Posterior vena cava (tissue), 2 donors: ENCODE measurements around the gene NPR1. TPM values are rescaled to one million over a fixed set of nuclear protein-coding genes. Genes with fewer than 3 reads are reported as not detected.
A peak's percentile ranks its signal among the peaks of the same experiment; 100 is the strongest.

Source experiments
- DNase-seq: peaks from one replicate; pipeline ENCODE4 v3.0.0-alpha.2; 2020; ENCODE audit warnings: low spot score
- intact Hi-C, 2 donors: fragments of 100-400 bp; cut with DNase I; formaldehyde crosslinking; loops; one replicate each; pipeline versions ENCODE4 v1.14.1 to v1.14.2; 2022 to 2023
- total RNA-seq, 2 donors: library from RNA; stranded (reverse); fragmentation: NEBNext Ultra II Directional; extraction: Animal tissue kit (Norgen Biotek cat#: 25700); gene quantifications; one replicate each; pipeline ENCODE4 v1.2.1, GENCODE V29; 2021
- donor health status: DM: yes; HTN: yes; CAD: no.
- donor health status: DM: yes; HTN: yes; CAD: no.

NPR1 gene
- total RNA-seq, 2 donors from 2014 or later, result 107 to 119 TPM

- no peak for DNase-seq
- intact Hi-C loops, result no loop called here
Observed at GRCh38 chr1:153648000-153648643, 30.4 kb upstream of the NPR1 start.

- no peak for DNase-seq
- intact Hi-C loops, result no loop called here
Observed at GRCh38 chr1:153649137-153649862, 29.2 kb upstream of the NPR1 start.

- DNase-seq, result no peak
Observed at GRCh38 chr1:153649863-153650235, 28.6 kb upstream of the NPR1 start.

GRCh38 chr1:153651771-153652170 is 26.7 kb upstream of the NPR1 start:
- DNase-seq, result no peak
- intact Hi-C loops, result no loop called here

More at GRCh38 chr1:153649863-153650235, 28.6 kb upstream of the NPR1 start:
- intact Hi-C loops, result no loop called here

- DNase-seq, result no peak
- intact Hi-C loops, result no loop called here
Observed at GRCh38 chr1:153652805-153653500, 25.5 kb upstream of the NPR1 start.

GRCh38 chr1:153655333-153655732 is 23.2 kb upstream of the NPR1 start:
- DNase-seq, result no peak

GRCh38 chr1:153658400-153659174 is 19.9 kb upstream of the NPR1 start, which contains the start of gene SNAPIN:
Gene SNAPIN (plus strand): TSS chr1:153658703. CDS start chr1:153658744, 41 bp downstream.
- intact Hi-C loops, result no loop called here
- DNase-seq, result peak; percentile 97

More at GRCh38 chr1:153655333-153655732, 23.2 kb upstream of the NPR1 start:
- intact Hi-C loops, result no loop called here

- intact Hi-C loops, result no loop called here
- no peak for DNase-seq
Observed at GRCh38 chr1:153659175-153659534, 19.3 kb upstream of the NPR1 start.

- no peak for DNase-seq
- intact Hi-C loops, result loop anchor here in 1 of 2 donors (10.0 kb wide), 1 partner anchor 145 kb away; no protein-coding TSS in a partner anchor
Observed at GRCh38 chr1:153659656-153660055, 18.8 kb upstream of the NPR1 start.

- intact Hi-C loops, result loop anchor here in 1 of 2 donors (10.0 kb wide), 1 partner anchor 146 kb away; no protein-coding TSS in a partner anchor
- DNase-seq, result no peak
Observed at GRCh38 chr1:153661111-153661708, 17.3 kb upstream of the NPR1 start.

GRCh38 chr1:153662269-153662668 is 16.2 kb upstream of the NPR1 start:
- intact Hi-C loops, result loop anchor here in 1 of 2 donors (10.0 kb wide), 1 partner anchor 147 kb away; no protein-coding TSS in a partner anchor
- DNase-seq, result no peak

GRCh38 chr1:153663211-153663610 is 15.3 kb upstream of the NPR1 start:
- no peak for DNase-seq
- intact Hi-C loops, result loop anchor here in 1 of 2 donors (10.0 kb wide), 1 partner anchor 148 kb away; no protein-coding TSS in a partner anchor

GRCh38 chr1:153667439-153667838 is 11.0 kb upstream of the NPR1 start:
- intact Hi-C loops, result loop anchor here in 1 of 2 donors (10.0 kb wide), 1 partner anchor 153 kb away; no protein-coding TSS in a partner anchor
- no peak for DNase-seq

GRCh38 chr1:153668672-153669071 is 9.8 kb upstream of the NPR1 start:
- peak; percentile 38 for DNase-seq
- intact Hi-C loops, result loop anchor here in 1 of 2 donors (10.0 kb wide), 1 partner anchor 154 kb away; no protein-coding TSS in a partner anchor

GRCh38 chr1:153669606-153670005 is 8.9 kb upstream of the NPR1 start:
- no peak for DNase-seq
- intact Hi-C loops, result loop anchor here in 1 of 2 donors (10.0 kb wide), 1 partner anchor 155 kb away; no protein-coding TSS in a partner anchor

- no peak for DNase-seq
- intact Hi-C loops, result no loop called here
Observed at GRCh38 chr1:153670257-153670858, 8.1 kb upstream of the NPR1 start.

- peak; percentile 99 for DNase-seq
- intact Hi-C loops, result no loop called here
Observed at GRCh38 chr1:153670859-153671627, 7.4 kb upstream of the NPR1 start, which contains the start of gene ILF2. Gene ILF2 (minus strand): TSS chr1:153670993. CDS start chr1:153670922, 71 bp downstream.
